GM10266 (cell line): ENCODE measurements around the gene SLC25A17.

ENCODE experiments used
- DNase-seq: peaks from one replicate; pipeline ENCODE4 v3.0.0; 2012; ENCODE audit errors: extremely low spot score
- CTCF ChIP-seq: IDR thresholded peaks from 2 replicates; pipeline ENCODE4 v1.5.1; 2012; ENCODE audit warnings: mild to moderate bottlenecking, low read depth; ENCODE audit not compliant: control insufficient read depth, insufficient read depth; ENCODE audit errors: missing control alignments

The SLC25A17 gene

DNA sequence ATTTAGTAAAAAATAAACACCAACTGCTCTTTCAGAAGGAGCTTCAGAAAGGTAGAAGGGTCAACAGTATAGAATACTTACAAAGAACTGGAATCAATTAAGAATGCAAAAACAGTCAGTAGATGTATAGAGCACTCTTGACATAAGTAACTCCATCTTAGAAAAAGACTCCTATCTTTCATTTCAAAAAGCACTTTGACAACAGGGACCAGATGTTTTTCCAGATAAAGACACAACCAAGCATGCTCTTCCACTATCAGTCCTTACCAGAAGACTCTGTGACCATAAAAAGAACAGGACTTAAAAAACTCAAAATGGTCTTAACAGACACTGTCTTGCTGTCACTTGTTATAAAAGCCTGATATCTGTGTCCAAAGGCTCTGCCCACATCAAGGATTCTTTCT, 5.2 kb downstream of the SLC25A17 start:
- TF ChIP-seq CTCF = no peak

DNA sequence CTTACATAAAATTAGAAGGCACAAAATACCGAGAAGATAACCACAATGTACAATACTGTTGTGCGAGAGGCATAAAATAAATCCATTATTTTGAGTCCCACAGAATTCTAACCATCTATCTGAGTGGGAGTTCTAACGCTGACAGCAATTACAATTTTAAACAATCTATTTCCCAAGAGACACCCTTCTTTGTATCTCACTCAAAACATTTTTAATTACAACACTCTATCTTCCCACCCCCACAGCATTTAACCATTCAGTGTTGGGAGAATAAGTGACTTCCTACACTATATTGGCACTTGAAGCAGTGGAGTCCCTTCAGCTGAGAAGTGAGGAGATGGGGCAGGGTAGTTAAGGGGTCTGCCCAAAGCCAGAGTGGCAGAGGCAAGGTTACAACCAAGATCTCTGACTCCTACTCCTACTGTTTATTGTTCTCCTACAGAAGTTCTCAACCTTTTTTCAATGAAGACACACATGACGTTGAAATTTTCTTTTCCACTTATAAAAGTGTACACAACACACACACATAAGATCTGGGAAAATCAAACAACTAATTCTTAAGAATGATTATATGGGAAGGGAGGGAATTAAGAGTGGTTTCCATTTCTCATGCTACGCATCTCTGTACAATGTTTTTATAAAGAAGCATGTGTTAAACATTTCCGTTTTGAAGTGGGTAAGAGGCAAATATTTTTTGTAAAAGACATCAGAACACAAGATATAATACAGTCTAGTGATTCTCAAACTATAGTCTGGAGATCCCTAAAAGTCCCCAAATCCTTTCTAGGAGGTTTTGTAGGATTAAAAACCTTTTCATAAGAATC, 10.9 kb downstream of the SLC25A17 start:
- no peak for TF ChIP-seq CTCF
- DNase-seq = no peak

More for the DNA sequence above, 5.2 kb downstream of the SLC25A17 start:
- no peak for DNase-seq

DNA sequence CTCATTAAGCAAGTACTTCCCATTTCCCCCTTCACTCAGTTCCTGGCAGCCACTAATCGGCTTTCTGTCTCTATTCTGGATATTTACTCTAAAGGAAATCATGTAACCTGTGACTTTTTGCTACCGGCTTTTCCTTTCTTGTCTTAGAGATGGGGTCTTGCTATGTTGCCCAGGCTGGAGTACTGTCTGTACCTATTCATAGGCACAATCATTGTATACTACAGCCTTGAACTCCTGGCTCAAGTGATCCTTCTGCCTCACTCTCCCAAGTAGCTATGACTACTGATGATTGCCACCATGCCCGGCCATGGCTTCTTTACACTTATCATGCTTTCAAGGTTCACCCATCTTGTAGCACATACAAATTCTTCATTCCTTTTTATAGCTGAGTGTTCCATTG, 12.4 kb downstream of the SLC25A17 start:
- TF ChIP-seq CTCF = no peak
- DNase-seq = no peak

- TF ChIP-seq CTCF = no peak
- DNase-seq = no peak
These were observed 13.4 kb downstream of the SLC25A17 start for GRCh38 chr22:40805699-40806203.

GRCh38 chr22:40805239-40805638, 13.9 kb downstream of the SLC25A17 start:
- no peak for DNase-seq
- TF ChIP-seq CTCF = no peak

DNA sequence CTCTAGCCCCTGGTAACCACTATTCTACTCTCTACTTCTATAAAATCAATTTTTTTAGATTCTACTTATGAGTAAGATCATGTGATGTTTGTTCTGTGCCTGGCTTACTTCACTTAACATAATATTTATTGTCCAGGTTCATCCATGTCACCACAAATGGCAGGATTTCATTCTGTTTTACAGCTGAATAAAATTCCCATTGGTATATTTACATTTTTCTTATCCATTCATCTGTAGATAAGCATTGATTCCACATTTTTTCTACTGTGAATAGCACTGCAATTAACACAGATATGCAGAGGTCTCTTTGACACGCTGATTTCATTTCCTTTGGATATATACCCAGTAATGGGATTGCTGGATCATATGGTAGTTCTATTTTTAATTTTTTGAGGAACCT, 15.8 kb downstream of the SLC25A17 start:
- no peak for TF ChIP-seq CTCF

DNA sequence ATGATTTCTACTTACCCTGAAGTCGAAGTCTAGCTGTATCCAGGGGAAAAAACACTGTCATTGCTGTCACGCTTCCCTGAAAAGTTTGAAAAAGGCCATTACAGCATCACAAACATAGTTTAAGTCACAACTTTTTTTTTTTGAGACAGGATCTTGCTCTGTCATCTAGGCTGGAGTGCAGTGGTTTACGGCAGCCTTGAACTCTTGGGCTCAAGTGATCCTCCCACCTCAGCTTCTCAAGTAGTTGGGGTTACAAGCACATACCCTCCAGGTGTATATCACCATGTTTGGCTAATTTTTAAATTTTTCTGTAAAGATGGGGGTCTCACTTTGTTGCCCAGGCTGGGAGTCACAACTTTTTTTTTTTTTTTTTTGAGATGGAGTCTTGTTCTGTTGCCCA, 20.1 kb downstream of the SLC25A17 start:
- no peak for DNase-seq
- no peak for TF ChIP-seq CTCF

More for the DNA sequence above, 15.8 kb downstream of the SLC25A17 start:
- DNase-seq = no peak
